ENCODE data around the gene TM9SF4. TPM values are rescaled to one million over a fixed set of nuclear protein-coding genes. Genes with fewer than 3 reads are reported as not detected.
A peak's percentile ranks its signal among the peaks of the same experiment; 100 is the strongest.

The TM9SF4 gene
- total and polyA plus RNA-seq, 2 experiments from 2014 or later = 38.6 to 41.3 TPM

GRCh38 chr20:32189691-32190615 lies 80.4 kb downstream of the TM9SF4 start:
- 4 to 6% methylated on average over 63 to 83 of the region's 88 CpGs for WGBS, 2 experiments (ENCODE audit: low coverage in 1 of 2, low lambda C conversion rate in 2 of 2, missing lambda C conversion rate in 2 of 2)
- H2AFZ ChIP-seq = peak overlapping the region; percentile 88
- H4K20me1 ChIP-seq (ENCODE audit: insufficient read depth) = no peaks in the 10 kb centered on the region
- no peak for TF ChIP-seq EZH2phosphoT487 (IDR thresholded peaks at IDR 0.05; ENCODE audit: insufficient read depth, low read depth)
- TF ChIP-seq EZH2 (IDR thresholded peaks at IDR 0.05; ENCODE audit: insufficient read depth, poor library complexity, severe bottlenecking) = no peak
- H3K9ac ChIP-seq = peak overlapping the region; percentile 87
- H3K4me2 ChIP-seq (ENCODE audit: unreplicated experiment) = peak overlapping the region; percentile 80
- no peaks in the 10 kb centered on the region for H3K9me2 ChIP-seq (ENCODE audit: insufficient read depth)
- in situ Hi-C loops (cut with MboI) = no loop called here
- H3K79me2 ChIP-seq (ENCODE audit: insufficient read depth) = no peaks in the 10 kb centered on the region
- no peaks in the 10 kb centered on the region for H3K9me3 ChIP-seq (ENCODE audit: low read depth)
- DNase-seq = peak; percentile 73
- H3K4me3 ChIP-seq = peak overlapping the region; percentile 77
- H3K4me1 ChIP-seq (ENCODE audit: insufficient read depth) = peaks cover 5% of the 10 kb centered on the region
- H3K27me3 ChIP-seq (replicated peaks; ENCODE audit: insufficient read depth) = no peaks in the 10 kb centered on the region
- no peaks in the 10 kb centered on the region for H3K36me3 ChIP-seq (ENCODE audit: low read depth)
- peaks cover 27% of the 10 kb centered on the region for H3F3A ChIP-seq (ENCODE audit: insufficient read depth)
- H3K27ac ChIP-seq = peak overlapping the region; percentile 39

GRCh38 chr20:32190616-32191415 lies 81.3 kb downstream of the TM9SF4 start:
- Histone ChIP-seq H3K4me3 (peak overlapping the region; percentile 77), H3K4me1 (ENCODE audit: insufficient read depth) (peaks cover 5% of the 10 kb centered on the region)
- TF ChIP-seq EZH2phosphoT487 (IDR thresholded peaks at IDR 0.05; ENCODE audit: insufficient read depth, low read depth) (no peak), EZH2 (IDR thresholded peaks at IDR 0.05; ENCODE audit: insufficient read depth, poor library complexity, severe bottlenecking) (no peak)

GRCh38 chr20:32191422-32191821 lies 81.9 kb downstream of the TM9SF4 start:
- no peaks in the 10 kb centered on the region; the same call in 1 of the 2 replicates for H3K36me3 ChIP-seq (ENCODE audit: low read depth)
- H3K9me2 ChIP-seq (ENCODE audit: insufficient read depth) = no peaks in the 10 kb centered on the region
- no peak for DNase-seq
- no peak overlapping the region for H3K4me2 ChIP-seq (ENCODE audit: unreplicated experiment)
- H3K4me1 ChIP-seq (ENCODE audit: insufficient read depth) = peaks cover 5% of the 10 kb centered on the region
- peak overlapping the region; percentile 40 for H3K27ac ChIP-seq
- in situ Hi-C loops (cut with MboI) = no loop called here
- H3K4me3 ChIP-seq = no peak overlapping the region
- WGBS, 2 experiments (ENCODE audit: low coverage in 1 of 2, low lambda C conversion rate in 2 of 2, missing lambda C conversion rate in 2 of 2) = 76% methylated on average over 3 of the region's 3 CpGs
- H4K20me1 ChIP-seq (ENCODE audit: insufficient read depth) = no peaks in the 10 kb centered on the region
- H3K79me2 ChIP-seq (ENCODE audit: insufficient read depth) = no peaks in the 10 kb centered on the region
- H3K9me3 ChIP-seq (ENCODE audit: low read depth) = no peaks in the 10 kb centered on the region
- TF ChIP-seq EZH2phosphoT487 (IDR thresholded peaks at IDR 0.05; ENCODE audit: insufficient read depth, low read depth) = no peak
- no peak for TF ChIP-seq EZH2 (IDR thresholded peaks at IDR 0.05; ENCODE audit: insufficient read depth, poor library complexity, severe bottlenecking)
- H2AFZ ChIP-seq = no peak overlapping the region
- peaks cover 27% of the 10 kb centered on the region for H3F3A ChIP-seq (ENCODE audit: insufficient read depth)
- H3K9ac ChIP-seq = no peak overlapping the region
- H3K27me3 ChIP-seq (replicated peaks; ENCODE audit: insufficient read depth) = no peaks in the 10 kb centered on the region

More at GRCh38 chr20:32190616-32191415, 81.3 kb downstream of the TM9SF4 start:
- Histone ChIP-seq H3F3A (ENCODE audit: insufficient read depth) (peaks cover 27% of the 10 kb centered on the region), H3K9me2 (ENCODE audit: insufficient read depth) (no peaks in the 10 kb centered on the region), H3K79me2 (ENCODE audit: insufficient read depth) (no peaks in the 10 kb centered on the region), H2AFZ (peak overlapping the region; percentile 88), H3K27me3 (replicated peaks; ENCODE audit: insufficient read depth) (no peaks in the 10 kb centered on the region), H3K27ac (peak overlapping the region; percentile 39), H3K36me3 (ENCODE audit: low read depth) (no peaks in the 10 kb centered on the region; the same call in 1 of the 2 replicates), H3K9me3 (ENCODE audit: low read depth) (no peaks in the 10 kb centered on the region), H4K20me1 (ENCODE audit: insufficient read depth) (no peaks in the 10 kb centered on the region), H3K9ac (peak overlapping the region; percentile 87), H3K4me2 (ENCODE audit: unreplicated experiment) (peak overlapping the region; percentile 80)
- in situ Hi-C loops (cut with MboI) = no loop called here
- WGBS, 2 experiments (ENCODE audit: low coverage in 1 of 2, low lambda C conversion rate in 2 of 2, missing lambda C conversion rate in 2 of 2) = 33 to 35% methylated on average over 14 of the region's 14 CpGs
- DNase-seq = peak; percentile 17

- in situ Hi-C loops (cut with MboI) = no loop called here
- no peaks in the 10 kb centered on the region for H4K20me1 ChIP-seq (ENCODE audit: insufficient read depth)
- H3K4me1 ChIP-seq (ENCODE audit: insufficient read depth) = peaks cover 5% of the 10 kb centered on the region
- peak; percentile 60 for DNase-seq
- H3K4me3 ChIP-seq = no peak overlapping the region
- no peaks in the 10 kb centered on the region for H3K79me2 ChIP-seq (ENCODE audit: insufficient read depth)
- H3K9me3 ChIP-seq (ENCODE audit: low read depth) = no peaks in the 10 kb centered on the region
- H2AFZ ChIP-seq = no peak overlapping the region
- H3K27ac ChIP-seq = peak overlapping the region; percentile 40
- no peak overlapping the region for H3K4me2 ChIP-seq (ENCODE audit: unreplicated experiment)
- H3K27me3 ChIP-seq (replicated peaks; ENCODE audit: insufficient read depth) = no peaks in the 10 kb centered on the region
- H3K9me2 ChIP-seq (ENCODE audit: insufficient read depth) = no peaks in the 10 kb centered on the region
- no peak overlapping the region for H3K9ac ChIP-seq
- peaks cover 27% of the 10 kb centered on the region for H3F3A ChIP-seq (ENCODE audit: insufficient read depth)
- H3K36me3 ChIP-seq (ENCODE audit: low read depth) = no peaks in the 10 kb centered on the region; the same call in 1 of the 2 replicates
- TF ChIP-seq EZH2phosphoT487 (IDR thresholded peaks at IDR 0.05; ENCODE audit: insufficient read depth, low read depth) = no peak
- TF ChIP-seq EZH2 (IDR thresholded peaks at IDR 0.05; ENCODE audit: insufficient read depth, poor library complexity, severe bottlenecking) = no peak
Measured at GRCh38 chr20:32191873-32192272, 82.4 kb downstream of the TM9SF4 start.
